NB4 (cell line): ENCODE data around the gene SCN8A.

Experiments used
- DNase-seq: peaks from one replicate; pipeline ENCODE4 v3.0.0; 2010; ENCODE audit warnings: low read depth
- H3K4me3 ChIP-seq: one replicate; pipeline ENCODE4 v1.5.1; 2011; ENCODE audit warnings: mild to moderate bottlenecking, low read depth, low read length, moderate library complexity
- MYC ChIP-seq: IDR thresholded peaks from 2 replicates; pipeline ENCODE4 v1.6.1; 2011; ENCODE audit warnings: low read depth, low read length
- POLR2A ChIP-seq: IDR thresholded peaks from 2 replicates; pipeline ENCODE4 v1.6.1; 2011; ENCODE audit warnings: mild to moderate bottlenecking; ENCODE audit not compliant: insufficient read length; ENCODE audit errors: extremely low read depth
- TF ChIP-seq, protein P1 (sequence below): IDR thresholded peaks from one replicate; pipeline ENCODE4 v1.5.1; 2012; ENCODE audit warnings: low read depth, low read length
- TF ChIP-seq, protein P2 (sequence below): IDR thresholded peaks from 2 replicates; pipeline ENCODE4 v1.6.1; 2011; ENCODE audit warnings: low read depth, low read length

The SCN8A gene

DNA sequence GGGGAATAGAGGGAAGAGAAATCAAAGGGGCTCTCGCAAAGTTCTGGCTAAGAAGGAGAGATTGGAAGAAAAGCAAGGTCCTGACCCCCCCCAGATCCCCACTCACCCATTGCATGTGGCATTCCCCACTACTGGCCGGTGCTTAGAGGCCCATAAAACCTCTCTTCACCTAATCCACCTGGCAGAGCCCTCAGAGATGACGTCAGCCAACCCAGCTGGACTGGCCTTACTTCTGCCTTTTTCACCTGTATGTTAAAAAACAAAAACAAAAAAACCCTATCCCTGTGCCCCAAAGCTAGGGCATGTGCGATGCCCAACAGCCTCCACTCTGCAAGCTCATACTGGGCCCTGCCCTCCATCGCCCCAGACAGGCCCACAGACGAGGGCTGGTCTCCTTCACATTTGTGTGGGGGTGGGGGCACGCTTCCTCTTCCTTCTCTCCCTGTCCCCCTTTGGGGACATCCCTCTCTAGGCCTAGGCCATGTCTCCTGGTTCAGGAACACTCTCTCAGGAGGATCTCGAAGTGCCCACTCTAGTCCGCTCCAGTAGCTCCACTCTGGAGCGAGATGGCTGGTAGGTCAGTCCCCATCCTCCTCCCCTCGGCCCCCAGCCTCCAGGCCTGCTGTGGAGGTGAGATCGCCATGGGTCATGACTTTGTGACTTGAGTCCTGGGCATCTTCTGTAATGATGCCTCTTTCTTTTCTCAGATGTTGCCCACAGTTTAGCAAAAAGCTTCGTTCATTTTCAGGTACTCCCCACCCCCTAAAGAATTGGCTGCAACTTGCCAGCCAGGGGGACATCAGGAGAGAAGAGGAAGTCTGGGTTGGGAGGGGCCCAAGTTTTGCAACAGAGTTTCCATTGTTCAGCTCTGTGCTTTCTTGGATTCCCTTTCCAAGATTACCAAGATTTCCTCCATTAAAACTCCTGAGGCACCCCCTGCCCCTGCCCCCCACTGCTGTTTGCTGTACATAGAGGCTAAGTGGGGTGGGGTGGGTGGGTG lies 220.5 kb downstream of the SCN8A start:
- no peak for DNase-seq
- TF ChIP-seq MYC (no peak), POLR2A (no peak)
- TF ChIP-seq, protein P1, sequence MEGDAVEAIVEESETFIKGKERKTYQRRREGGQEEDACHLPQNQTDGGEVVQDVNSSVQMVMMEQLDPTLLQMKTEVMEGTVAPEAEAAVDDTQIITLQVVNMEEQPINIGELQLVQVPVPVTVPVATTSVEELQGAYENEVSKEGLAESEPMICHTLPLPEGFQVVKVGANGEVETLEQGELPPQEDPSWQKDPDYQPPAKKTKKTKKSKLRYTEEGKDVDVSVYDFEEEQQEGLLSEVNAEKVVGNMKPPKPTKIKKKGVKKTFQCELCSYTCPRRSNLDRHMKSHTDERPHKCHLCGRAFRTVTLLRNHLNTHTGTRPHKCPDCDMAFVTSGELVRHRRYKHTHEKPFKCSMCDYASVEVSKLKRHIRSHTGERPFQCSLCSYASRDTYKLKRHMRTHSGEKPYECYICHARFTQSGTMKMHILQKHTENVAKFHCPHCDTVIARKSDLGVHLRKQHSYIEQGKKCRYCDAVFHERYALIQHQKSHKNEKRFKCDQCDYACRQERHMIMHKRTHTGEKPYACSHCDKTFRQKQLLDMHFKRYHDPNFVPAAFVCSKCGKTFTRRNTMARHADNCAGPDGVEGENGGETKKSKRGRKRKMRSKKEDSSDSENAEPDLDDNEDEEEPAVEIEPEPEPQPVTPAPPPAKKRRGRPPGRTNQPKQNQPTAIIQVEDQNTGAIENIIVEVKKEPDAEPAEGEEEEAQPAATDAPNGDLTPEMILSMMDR, result no peak
- TF ChIP-seq, protein P2, sequence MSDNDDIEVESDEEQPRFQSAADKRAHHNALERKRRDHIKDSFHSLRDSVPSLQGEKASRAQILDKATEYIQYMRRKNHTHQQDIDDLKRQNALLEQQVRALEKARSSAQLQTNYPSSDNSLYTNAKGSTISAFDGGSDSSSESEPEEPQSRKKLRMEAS, result no peak
- H3K4me3 ChIP-seq, result no peak overlapping the region

DNA sequence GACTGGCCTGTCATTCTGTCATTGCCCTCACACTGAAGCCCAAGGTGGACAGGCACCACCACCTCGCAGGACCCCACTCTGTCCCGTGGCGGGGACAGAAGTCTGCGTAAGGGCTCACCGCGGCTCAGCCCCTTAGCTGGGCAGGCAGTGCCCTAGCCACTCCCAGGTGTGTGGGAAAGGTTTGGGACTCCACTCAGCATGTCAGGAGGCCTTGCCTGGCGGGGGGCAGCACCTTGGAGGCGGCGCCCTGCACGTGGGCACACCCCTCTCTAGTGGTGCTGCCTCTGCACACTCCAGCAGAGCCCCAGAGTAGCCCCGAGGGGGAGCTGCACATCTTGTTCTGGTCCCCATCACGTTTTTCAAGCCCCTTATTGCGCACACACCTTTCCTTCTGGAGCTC lies 221.8 kb downstream of the SCN8A start:
- DNase-seq, result no peak
- TF ChIP-seq, protein P1, result no peak
- no peak for TF ChIP-seq POLR2A
- TF ChIP-seq MYC, result no peak
- TF ChIP-seq, protein P2, result no peak
- no peak overlapping the region for H3K4me3 ChIP-seq

DNA sequence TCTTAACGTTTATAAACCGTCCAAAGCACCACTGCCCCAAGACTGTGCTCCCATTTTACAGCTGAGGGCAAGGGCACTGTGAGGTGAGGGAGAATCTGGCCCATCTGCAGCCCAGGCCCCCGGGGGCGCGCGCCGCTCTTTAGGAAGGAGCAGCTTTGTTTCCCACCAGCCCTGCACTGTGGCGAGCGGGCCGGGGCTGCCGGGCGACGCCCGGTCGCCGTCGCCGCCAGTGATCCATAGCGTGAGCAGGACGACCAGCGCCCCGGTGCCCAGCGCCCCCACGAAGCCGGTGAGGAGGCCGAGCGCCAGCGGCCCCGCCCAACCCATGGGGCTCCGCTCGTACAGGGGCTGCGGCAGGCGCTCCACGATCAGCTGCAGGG lies 222.9 kb downstream of the SCN8A start:
- TF ChIP-seq, protein P1, result no peak
- no peak for TF ChIP-seq POLR2A
- no peak for TF ChIP-seq MYC
- TF ChIP-seq, protein P2, result no peak
- no peak overlapping the region for H3K4me3 ChIP-seq
- no peak for DNase-seq

DNA sequence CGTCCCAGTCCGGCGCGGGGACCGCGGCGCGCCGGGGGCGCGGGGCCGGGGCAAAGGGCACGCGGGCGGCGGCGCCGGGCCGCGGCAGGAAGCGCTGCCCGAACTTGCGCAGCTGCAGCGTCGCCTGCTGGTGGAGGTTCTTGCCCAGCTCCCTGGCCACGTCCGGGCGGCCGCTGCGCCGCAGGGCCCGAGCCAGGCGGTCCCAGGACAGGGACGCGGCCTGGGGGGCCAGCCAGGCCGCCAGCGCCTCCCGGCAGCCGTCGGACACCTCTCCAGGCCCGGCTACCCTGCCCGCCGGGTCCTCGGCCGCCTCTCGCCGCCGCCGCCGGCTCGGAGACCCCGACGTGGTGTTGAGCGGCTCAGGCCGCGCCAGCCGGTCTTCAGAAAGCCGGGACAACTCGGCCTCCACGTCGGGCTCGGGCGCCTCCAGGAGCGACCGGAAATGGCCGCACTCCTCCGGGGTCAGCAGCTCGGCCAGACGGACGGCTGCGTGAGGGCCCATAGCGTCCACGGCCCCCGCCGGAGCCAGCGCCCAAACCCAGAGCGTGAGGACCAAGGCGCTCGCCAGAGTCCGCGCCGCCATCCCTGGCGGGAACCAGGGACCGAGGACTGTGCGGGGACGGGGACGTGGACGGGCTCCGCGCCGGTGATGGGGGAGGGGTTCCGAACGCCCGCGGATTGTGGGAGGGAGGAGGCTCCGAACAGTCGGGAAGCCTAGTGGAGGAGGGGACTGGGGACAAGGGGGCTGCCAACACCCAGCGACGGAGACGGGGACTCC lies 223.5 kb downstream of the SCN8A start:
- H3K4me3 ChIP-seq, result no peak overlapping the region
- TF ChIP-seq MYC (no peak), POLR2A (no peak)
- TF ChIP-seq, protein P1, result peak; percentile 49
- TF ChIP-seq, protein P2, result no peak
- DNase-seq, result peak; percentile 59

DNA sequence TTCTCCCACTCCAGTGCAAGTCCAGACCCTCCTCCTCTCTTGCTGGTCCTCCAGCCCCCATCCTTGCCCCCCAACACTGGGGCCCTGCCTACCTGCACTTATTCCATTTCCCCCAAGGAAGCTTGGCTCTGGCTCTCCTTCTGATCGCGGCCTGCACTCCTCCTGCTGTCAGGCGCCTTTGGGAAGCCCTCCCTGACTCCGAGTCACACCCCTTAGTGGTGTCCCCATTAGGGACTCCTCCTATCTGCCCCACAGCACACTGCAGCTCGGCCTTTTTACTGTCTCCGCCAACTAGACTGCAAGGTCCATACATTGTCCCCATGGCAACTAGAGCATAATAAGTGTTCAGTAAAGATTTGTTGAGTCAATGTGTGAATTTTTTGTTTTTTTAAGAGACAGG lies 224.5 kb downstream of the SCN8A start:
- H3K4me3 ChIP-seq, result no peak overlapping the region
- TF ChIP-seq, protein P1, result no peak
- TF ChIP-seq MYC, result no peak
- TF ChIP-seq, protein P2, result no peak
- DNase-seq, result no peak
